ENCODE measurements around the gene PEPD.

PEPD gene

DNA sequence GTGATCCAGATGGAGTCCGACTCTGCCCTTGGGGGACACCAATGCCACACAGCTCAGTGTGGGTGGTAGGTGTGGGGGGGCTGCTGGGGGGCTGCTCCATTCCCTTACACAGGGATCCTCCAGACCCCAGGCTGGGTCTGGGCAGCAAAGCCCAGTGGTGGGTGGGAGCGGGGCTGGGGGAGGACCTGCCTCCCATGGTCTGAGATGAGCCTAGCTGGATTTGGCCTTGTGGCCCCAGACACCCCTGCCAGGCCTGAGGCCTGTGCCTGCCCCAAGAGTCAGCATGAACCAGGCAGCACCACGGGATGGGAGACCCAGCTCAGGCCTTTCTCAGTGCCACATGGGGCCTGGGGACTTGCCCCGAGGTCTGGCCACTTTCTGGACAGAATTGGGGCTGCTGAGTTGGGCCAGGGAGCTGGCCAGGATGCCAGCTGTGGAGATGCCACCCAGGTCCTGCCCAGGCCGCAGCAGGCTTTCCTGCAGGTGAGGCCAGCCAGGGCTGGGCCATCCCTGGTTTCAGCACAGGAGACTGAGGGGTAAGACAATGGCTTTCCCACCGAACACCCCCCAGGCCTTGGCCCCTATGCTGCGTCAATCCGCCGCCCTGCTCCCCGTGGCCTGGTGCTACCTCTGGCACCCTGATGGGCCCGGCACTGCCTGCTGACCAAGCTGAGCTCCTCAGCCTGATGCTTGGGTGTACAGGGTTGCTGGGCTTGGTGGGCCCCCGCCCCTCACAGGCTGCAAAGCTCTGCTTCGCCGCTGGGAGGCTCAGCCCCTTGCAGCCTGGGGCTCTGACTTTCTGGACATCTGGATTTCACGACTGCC, 123.8 kb downstream of the PEPD start:
- no peak for DNase-seq (ENCODE audit: low read depth in 1 of 2, low spot score in 1 of 2)

DNA sequence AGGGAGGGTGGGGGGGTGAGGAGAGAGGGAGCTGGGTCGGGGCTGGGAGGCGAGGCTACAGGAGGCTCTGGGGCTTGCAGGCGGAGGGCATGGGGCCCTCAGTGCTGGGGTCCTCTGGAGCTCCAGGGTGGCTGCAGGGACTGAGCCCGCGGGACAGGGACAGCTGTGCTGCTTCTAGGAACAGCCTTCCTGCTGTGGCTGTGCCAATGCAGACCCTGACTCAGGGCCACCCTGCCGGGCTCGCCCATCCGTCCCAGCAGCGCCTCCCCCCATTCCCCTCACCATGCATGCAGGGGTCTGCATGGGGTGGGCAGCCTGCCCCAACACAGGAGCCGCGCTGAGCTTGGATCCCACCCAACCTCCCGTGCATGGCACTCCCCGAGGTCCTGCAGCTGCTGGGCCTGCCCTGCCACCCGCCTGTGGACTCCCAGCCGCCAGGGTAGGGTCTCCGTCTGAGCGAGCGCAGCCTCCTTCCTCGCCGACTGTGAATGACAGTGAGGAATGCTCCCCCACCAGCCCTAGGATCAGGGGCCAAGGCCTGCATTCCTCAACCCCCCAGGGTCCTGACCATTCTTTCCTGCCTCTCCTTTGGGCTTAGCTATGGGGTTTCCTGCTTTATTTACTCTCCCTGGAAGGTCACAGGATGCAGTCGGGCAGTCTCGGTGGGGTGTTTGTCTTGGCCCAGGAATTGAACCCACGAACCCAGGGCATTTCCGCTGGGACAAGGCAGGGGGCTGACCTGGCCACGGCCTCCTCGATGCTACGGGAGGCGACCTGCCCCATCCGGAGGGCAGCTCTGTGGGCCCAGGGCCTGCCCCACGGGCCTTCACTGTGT, 124.7 kb downstream of the PEPD start:
- DNase-seq (ENCODE audit: low read depth in 1 of 2, low spot score in 1 of 2): no peak

GRCh38 chr19:33395561-33396550, 125.7 kb downstream of the PEPD start:
- DNase-seq (ENCODE audit: low read depth in 1 of 2, low spot score in 1 of 2): no peak

DNA sequence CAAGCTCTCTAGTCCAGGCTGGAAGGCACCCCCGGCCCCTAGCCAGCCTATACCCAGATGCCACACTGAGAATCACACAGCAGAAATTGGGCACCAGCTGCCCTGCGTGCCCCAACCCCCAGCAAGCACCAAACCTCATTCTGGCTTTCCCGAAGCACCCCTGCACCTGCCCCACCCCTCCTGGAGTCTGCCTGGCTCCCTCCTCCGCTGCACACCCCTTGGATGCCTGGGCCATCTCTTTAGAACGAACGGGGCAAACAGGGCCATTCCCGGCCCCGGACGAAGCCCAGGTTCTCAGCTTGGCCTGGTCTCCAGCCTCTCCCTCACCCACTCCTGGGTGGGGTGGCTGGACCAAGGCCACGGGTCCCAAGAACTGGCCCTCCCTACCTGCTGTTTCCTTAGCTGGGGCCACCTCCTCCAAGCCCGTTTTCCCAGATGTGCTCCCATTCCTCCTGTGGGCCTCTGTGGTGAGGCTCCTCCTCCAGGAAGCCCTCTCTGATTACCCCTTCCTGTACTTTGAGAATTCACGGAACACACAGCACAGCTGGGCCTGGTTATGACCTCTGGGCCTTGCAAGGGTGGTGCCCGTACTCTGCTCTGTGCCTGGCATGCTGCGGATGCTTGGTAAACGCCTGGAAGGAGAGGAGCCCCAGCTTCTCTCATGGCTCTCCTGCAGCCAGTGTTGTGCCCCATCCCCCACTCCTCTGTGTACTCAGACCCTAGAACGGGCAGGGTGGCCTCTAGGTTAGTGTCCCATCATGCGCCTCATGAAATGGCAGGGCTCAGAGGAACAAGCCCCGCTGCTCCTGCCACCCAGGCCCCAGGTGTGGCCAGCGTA, 126.6 kb downstream of the PEPD start:
- DNase-seq (ENCODE audit: low read depth in 1 of 2, low spot score in 1 of 2): no peak

- no peak for DNase-seq (ENCODE audit: low read depth in 1 of 2, low spot score in 1 of 2)
These were observed 127.4 kb downstream of the PEPD start for GRCh38 chr19:33394006-33394722.

GRCh38 chr19:33393286-33394005, 128.1 kb downstream of the PEPD start:
- no peak for DNase-seq (ENCODE audit: low read depth in 1 of 2, low spot score in 1 of 2)

GRCh38 chr19:33392341-33393285, 129.0 kb downstream of the PEPD start:
- DNase-seq (ENCODE audit: low read depth in 1 of 2, low spot score in 1 of 2): no peak

- DNase-seq (ENCODE audit: low read depth in 1 of 2, low spot score in 1 of 2): no peak
These were observed 129.9 kb downstream of the PEPD start for GRCh38 chr19:33391631-33392249.

DNA sequence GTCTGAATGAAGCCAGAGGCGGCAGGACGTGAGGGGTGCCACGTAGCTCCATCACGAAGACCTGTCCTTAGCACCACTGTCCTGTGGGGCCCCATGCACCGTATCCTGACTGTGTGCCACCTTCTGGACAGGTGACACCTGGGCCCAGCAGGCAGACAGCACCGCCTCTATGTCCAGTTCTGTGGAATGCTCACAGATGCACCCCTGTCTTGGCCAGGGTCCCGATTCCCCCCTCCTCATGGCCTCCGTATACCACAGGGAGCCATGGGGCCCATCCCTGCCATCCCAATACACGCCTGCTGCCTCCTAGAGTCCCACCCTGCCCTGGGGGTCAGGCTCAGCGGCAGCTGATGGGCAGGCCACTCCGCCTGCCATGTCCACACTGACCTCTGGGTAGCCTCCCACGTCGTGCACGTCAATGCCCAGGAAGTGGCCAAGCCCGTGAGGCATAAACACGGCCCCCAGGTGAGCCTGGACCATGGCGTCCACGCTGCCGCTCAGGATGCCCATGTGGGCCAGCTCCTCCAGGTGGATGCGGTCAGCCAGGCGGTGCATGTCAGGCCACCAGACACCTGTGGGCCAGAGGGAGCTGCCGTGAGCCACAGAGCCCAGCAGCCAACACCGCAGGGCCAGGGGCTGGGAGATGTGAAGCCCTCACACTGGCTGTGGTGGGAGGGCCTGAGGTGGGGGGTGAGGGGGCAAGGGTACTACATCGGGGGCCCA, 130.5 kb downstream of the PEPD start:
- DNase-seq (ENCODE audit: low read depth in 1 of 2, low spot score in 1 of 2): no peak

DNA sequence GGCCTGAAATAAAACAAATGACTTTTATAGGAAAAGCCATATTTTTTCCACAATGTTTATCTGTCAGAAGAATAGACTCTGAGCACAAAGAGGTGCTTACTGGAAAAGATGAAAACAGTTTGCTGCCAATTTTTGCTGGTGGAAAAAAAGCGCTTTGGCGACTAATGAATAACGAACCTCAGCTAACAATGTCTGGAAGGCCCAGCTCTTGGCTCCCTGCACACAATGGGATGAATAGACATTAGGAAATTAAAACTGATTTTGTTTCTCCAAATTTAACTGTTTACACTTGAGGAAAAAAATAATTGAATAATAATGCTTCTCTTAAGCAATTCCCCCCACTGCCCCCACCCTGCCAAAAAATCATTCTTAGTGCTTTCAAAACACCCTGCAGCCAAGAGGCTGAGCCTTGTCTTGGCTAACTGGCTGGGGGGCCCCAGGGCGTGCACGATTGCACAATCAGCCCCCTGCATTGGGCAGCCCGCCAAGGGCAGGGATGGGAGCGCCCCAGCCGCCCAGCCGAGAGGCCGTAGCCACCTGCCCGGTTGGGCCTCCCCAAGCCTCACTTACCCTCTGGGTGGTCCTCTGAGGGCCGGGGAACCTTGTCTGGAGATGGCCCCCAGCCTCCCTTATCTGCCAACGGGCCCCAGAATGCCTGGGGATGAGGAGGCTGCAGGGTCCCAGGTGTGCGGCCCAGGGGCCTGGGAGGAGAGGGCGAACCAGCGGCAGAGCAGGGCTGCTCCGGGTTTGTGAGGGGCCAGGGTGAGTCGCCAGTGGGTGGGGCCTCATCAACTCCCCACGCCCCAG, 131.3 kb downstream of the PEPD start:
- no peak for DNase-seq (ENCODE audit: low read depth in 1 of 2, low spot score in 1 of 2)

DNA sequence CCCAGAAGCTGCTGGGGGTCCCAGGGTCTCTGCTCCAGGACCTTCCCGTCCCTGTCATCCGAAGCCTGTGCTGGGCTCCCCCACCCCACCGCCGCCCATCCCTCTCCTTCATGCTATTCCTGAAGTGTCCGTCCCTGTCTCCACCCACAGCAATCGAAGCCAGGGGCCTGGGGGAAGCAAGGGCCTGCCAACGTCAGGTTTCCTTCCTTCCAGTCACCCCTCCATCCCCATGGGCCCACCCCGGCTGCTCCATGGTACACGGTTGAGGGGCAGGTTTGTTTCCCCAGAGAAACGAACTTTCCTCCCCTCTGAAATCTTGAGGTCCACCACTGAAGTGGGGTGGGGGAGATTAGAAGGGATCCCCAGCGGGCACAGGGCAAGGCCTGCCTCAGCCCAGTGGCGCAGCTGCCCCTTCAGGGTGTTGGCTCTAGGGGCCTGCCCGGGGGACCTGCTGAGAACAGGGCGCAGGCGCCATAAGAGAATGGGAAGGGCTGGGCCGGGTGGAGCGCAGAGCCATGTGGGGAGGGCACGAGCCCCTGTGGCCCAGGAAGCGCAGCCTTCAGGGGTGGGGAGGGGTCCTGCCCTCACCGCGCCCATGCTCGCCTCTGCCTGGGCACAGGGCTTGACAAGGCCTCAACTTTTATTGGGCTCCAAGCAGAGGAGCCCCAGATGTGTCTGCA, 132.0 kb downstream of the PEPD start:
- DNase-seq (ENCODE audit: low read depth in 1 of 2, low spot score in 1 of 2): no peak

DNA sequence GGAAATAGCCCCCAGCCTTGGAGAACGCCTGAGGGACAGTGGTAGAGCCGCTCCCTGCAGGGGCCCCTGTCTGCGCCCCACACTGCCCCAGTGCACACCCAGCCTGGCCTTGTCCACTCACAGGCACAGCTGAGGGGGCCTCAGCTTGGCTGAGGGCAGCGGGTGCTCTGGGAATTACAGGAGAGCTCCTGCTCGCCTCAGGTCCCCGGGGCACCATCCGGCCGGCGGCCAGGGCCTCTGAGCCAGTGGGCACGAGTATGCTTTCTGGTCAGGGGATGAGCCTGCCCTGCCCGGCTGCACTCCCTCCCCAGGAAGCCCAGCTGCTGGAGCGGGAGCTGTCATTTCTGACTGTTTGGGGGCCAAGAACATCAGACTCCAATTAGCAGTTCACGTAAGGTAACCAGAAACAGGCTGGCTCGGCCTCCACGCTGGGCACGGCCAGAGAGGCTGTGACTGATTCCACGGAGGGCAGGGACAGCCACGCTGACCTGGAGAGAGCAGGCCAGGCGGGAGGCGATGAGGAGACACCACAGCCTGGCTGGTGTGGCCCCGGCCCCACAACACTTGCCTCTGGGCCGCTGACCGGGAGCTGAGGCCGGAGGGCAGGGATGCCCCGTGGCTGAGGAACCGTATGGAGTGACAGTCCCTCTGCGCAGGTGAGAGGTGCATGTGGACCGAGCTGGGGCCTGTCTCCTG, 132.7 kb downstream of the PEPD start:
- no peak for DNase-seq (ENCODE audit: low read depth in 1 of 2, low spot score in 1 of 2)

DNA sequence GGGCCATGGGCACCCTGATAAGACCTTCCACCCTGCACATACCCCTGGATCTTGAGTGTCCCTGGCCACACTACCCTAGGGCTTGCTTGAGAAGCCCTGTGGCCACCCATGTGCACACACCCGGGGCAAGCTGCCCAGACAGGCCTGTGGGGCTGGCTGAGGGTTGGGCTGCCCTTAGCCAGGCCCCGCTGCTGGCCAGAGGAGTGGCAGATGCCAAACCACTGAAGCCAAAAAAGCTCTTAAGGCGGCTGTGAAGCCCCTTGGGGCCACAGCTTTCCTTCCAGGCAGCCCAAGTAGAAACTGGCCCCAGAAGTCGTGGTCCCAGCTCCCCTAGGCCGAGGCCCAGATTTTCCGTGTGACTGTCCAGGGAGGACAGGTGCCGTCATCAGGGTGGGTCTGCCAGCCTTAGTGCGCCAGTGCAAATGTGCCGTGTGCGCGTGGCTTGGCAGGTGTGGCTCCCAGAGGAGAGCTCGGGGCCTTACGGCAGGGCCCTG, 133.3 kb downstream of the PEPD start:
- no peak for DNase-seq (ENCODE audit: low read depth in 1 of 2, low spot score in 1 of 2)

Measured in activated CD4-positive, alpha-beta T cell treated with anti-CD3 and anti-CD28 coated beads, Interleukin-2, amount 50 U/mL, for 24 hours (primary cell).